ENCODE results near the gene SLC27A3.

SLC27A3 gene

GRCh38 chr1:153774780-153775457, at the start of gene SLC27A3:
Gene SLC27A3, plus strand, starts transcription at chr1:153775407. Its CDS starts 91 bp downstream, at chr1:153775498.
- no peak for DNase-seq
- in situ Hi-C loops (cut with MboI; ENCODE audit: low pct_unique_long_range_greater_than_20kb, low sequenced_read_pairs), result loop anchor here (10.0 kb wide), 1 partner anchor 270 kb away; no protein-coding TSS in a partner anchor

- in situ Hi-C loops (cut with MboI; ENCODE audit: low pct_unique_long_range_greater_than_20kb, low sequenced_read_pairs), result no loop called here
- peak; percentile 100 for DNase-seq
Observed at GRCh38 chr1:153727463-153728304, 47.5 kb upstream of the SLC27A3 start, which contains the start of gene INTS3. Gene INTS3, plus strand, starts transcription at chr1:153728050. Its CDS starts 585 bp downstream, at chr1:153728635.

GRCh38 chr1:153728305-153729066, 46.7 kb upstream of the SLC27A3 start:
- in situ Hi-C loops (cut with MboI; ENCODE audit: low pct_unique_long_range_greater_than_20kb, low sequenced_read_pairs), result no loop called here
- peak; percentile 29 for DNase-seq

- in situ Hi-C loops (cut with MboI; ENCODE audit: low pct_unique_long_range_greater_than_20kb, low sequenced_read_pairs), result no loop called here
- no peak for DNase-seq
Observed at GRCh38 chr1:153730468-153730988, 44.7 kb upstream of the SLC27A3 start.

GRCh38 chr1:153733970-153734369, 41.2 kb upstream of the SLC27A3 start:
- in situ Hi-C loops (cut with MboI; ENCODE audit: low pct_unique_long_range_greater_than_20kb, low sequenced_read_pairs), result no loop called here
- DNase-seq, result no peak

- no peak for DNase-seq
- in situ Hi-C loops (cut with MboI; ENCODE audit: low pct_unique_long_range_greater_than_20kb, low sequenced_read_pairs), result no loop called here
Observed at GRCh38 chr1:153734396-153735089, 40.7 kb upstream of the SLC27A3 start.

GRCh38 chr1:153735090-153735420, 40.2 kb upstream of the SLC27A3 start:
- in situ Hi-C loops (cut with MboI; ENCODE audit: low pct_unique_long_range_greater_than_20kb, low sequenced_read_pairs), result no loop called here
- no peak for DNase-seq

GRCh38 chr1:153741986-153742385, 33.2 kb upstream of the SLC27A3 start:
- DNase-seq, result no peak
- in situ Hi-C loops (cut with MboI; ENCODE audit: low pct_unique_long_range_greater_than_20kb, low sequenced_read_pairs), result no loop called here

GRCh38 chr1:153742411-153743142, 32.6 kb upstream of the SLC27A3 start:
- in situ Hi-C loops (cut with MboI; ENCODE audit: low pct_unique_long_range_greater_than_20kb, low sequenced_read_pairs), result no loop called here
- peak; percentile 73 for DNase-seq

GRCh38 chr1:153745417-153745816, 29.8 kb upstream of the SLC27A3 start:
- in situ Hi-C loops (cut with MboI; ENCODE audit: low pct_unique_long_range_greater_than_20kb, low sequenced_read_pairs), result no loop called here
- no peak for DNase-seq

GRCh38 chr1:153746174-153746573, 29.0 kb upstream of the SLC27A3 start:
- in situ Hi-C loops (cut with MboI; ENCODE audit: low pct_unique_long_range_greater_than_20kb, low sequenced_read_pairs), result no loop called here
- no peak for DNase-seq

- in situ Hi-C loops (cut with MboI; ENCODE audit: low pct_unique_long_range_greater_than_20kb, low sequenced_read_pairs), result no loop called here
- no peak for DNase-seq
Observed at GRCh38 chr1:153748903-153749302, 26.3 kb upstream of the SLC27A3 start.

- in situ Hi-C loops (cut with MboI; ENCODE audit: low pct_unique_long_range_greater_than_20kb, low sequenced_read_pairs), result no loop called here
- DNase-seq, result peak; percentile 87
Observed at GRCh38 chr1:153749408-153750005, 25.7 kb upstream of the SLC27A3 start.

GRCh38 chr1:153750026-153750995, 24.9 kb upstream of the SLC27A3 start:
- no peak for DNase-seq
- in situ Hi-C loops (cut with MboI; ENCODE audit: low pct_unique_long_range_greater_than_20kb, low sequenced_read_pairs), result no loop called here

GRCh38 chr1:153752072-153752471, 23.1 kb upstream of the SLC27A3 start:
- in situ Hi-C loops (cut with MboI; ENCODE audit: low pct_unique_long_range_greater_than_20kb, low sequenced_read_pairs), result no loop called here
- no peak for DNase-seq

- in situ Hi-C loops (cut with MboI; ENCODE audit: low pct_unique_long_range_greater_than_20kb, low sequenced_read_pairs), result no loop called here
- no peak for DNase-seq
Observed at GRCh38 chr1:153752571-153753195, 22.5 kb upstream of the SLC27A3 start.
